PC-3 (cell line): ENCODE results near the gene SLIT1.

Source experiments
- EZH2 ChIP-seq: fragments of 300-600 bp; sonication (generic); IDR thresholded peaks from one replicate; pipeline ENCODE4 v1.6.1; 2017; ENCODE audit warnings: antibody characterized with exemption, mild to moderate bottlenecking, low read length; ENCODE audit not compliant: unreplicated experiment
- EZH2phosphoT487 ChIP-seq: fragments of 300-600 bp; sonication (generic); IDR thresholded peaks from 2 replicates; pipeline ENCODE4 v1.6.1; 2018; ENCODE audit warnings: mild to moderate bottlenecking, antibody characterized with exemption, low read length, borderline replicate concordance
- TF ChIP-seq, protein P1 (sequence below): fragments of 300-600 bp; sonication (generic); conservative IDR thresholded peaks from 2 replicates; pipeline ENCODE4 v1.5.1; 2017; ENCODE audit warnings: antibody characterized with exemption, low read depth, mild to moderate bottlenecking, low read length

GRCh38 chr10:97140049-97140846, 45.5 kb downstream of the SLIT1 start:
- TF ChIP-seq, protein P1, sequence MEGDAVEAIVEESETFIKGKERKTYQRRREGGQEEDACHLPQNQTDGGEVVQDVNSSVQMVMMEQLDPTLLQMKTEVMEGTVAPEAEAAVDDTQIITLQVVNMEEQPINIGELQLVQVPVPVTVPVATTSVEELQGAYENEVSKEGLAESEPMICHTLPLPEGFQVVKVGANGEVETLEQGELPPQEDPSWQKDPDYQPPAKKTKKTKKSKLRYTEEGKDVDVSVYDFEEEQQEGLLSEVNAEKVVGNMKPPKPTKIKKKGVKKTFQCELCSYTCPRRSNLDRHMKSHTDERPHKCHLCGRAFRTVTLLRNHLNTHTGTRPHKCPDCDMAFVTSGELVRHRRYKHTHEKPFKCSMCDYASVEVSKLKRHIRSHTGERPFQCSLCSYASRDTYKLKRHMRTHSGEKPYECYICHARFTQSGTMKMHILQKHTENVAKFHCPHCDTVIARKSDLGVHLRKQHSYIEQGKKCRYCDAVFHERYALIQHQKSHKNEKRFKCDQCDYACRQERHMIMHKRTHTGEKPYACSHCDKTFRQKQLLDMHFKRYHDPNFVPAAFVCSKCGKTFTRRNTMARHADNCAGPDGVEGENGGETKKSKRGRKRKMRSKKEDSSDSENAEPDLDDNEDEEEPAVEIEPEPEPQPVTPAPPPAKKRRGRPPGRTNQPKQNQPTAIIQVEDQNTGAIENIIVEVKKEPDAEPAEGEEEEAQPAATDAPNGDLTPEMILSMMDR: no peak
- TF ChIP-seq EZH2phosphoT487 (no peak), EZH2 (no peak)
